Keratinocyte (primary cell): Measurements from ENCODE around the gene LAYN. TPM values are rescaled to one million over a fixed set of nuclear protein-coding genes. Genes with fewer than 3 reads are reported as not detected.

Experiments
- DNase-seq: peaks from one replicate; pipeline ENCODE4 v3.0.0-alpha.2; 2011; ENCODE audit warnings: low read depth, missing footprints, low spot score
- FAIRE-seq: peaks from 2 replicates; lab custom pipeline; 2011; peaks lifted over from hg19 to GRCh38; lab: Jason Lieb, UNC
- H2AFZ ChIP-seq: 2 replicates; pipeline ENCODE4 v1.6.0; 2012; ENCODE audit warnings: low read length, control low read depth, inconsistent platforms; ENCODE audit not compliant: control insufficient read depth
- H3K27ac ChIP-seq: 2 replicates; pipeline ENCODE4 v1.5.1; 2011; ENCODE audit warnings: low read length; ENCODE audit not compliant: control insufficient read depth, insufficient read depth
- H3K27me3 ChIP-seq: 3 replicates; pipeline ENCODE4 v1.6.0; 2011; ENCODE audit warnings: low read length; ENCODE audit not compliant: control insufficient read depth, insufficient read depth; ENCODE audit errors: extremely low read depth
- H3K36me3 ChIP-seq, 2 experiments: 2 replicates in 1 of 2; 3 replicates in 1 of 2; pipeline ENCODE4 v1.5.1; 2011; ENCODE audit warnings: low read length in 2 of 2, mild to moderate bottlenecking in 1 of 2; ENCODE audit not compliant: control insufficient read depth in 2 of 2, insufficient read depth in 2 of 2; ENCODE audit errors: extremely low read depth in 1 of 2
- H3K4me1 ChIP-seq: 3 replicates; pipeline ENCODE4 v1.5.1; 2011; ENCODE audit warnings: low read length; ENCODE audit not compliant: control insufficient read depth, insufficient read depth; ENCODE audit errors: extremely low read depth
- H3K4me2 ChIP-seq: 3 replicates; pipeline ENCODE4 v1.6.0; 2011; ENCODE audit warnings: low read depth, low read length; ENCODE audit not compliant: control insufficient read depth, insufficient read depth; ENCODE audit errors: extremely low read depth
- H3K4me3 ChIP-seq, 3 experiments: fragments of 200-600 bp in 1 of 3; sonication (generic) in 1 of 3; 2 replicates in 2 of 3; 3 replicates in 1 of 3; pipeline ENCODE4 v1.5.1; 2011 to 2016; ENCODE audit warnings: low read length in 3 of 3, mild to moderate bottlenecking in 3 of 3, control low read depth in 2 of 3, inconsistent platforms in 1 of 3, low read depth in 1 of 3, mixed read lengths in 1 of 3, mixed run types in 1 of 3, moderate library complexity in 1 of 3; ENCODE audit not compliant: control insufficient read depth in 2 of 3, insufficient read depth in 2 of 3; ENCODE audit errors: extremely low read depth in 1 of 3
- H3K79me2 ChIP-seq: 2 replicates; pipeline ENCODE4 v1.6.0; 2012; ENCODE audit warnings: low read length; ENCODE audit not compliant: control insufficient read depth, insufficient read depth
- H3K9ac ChIP-seq: 3 replicates; pipeline ENCODE4 v1.6.0; 2011; ENCODE audit warnings: low read length; ENCODE audit not compliant: control insufficient read depth, insufficient read depth; ENCODE audit errors: extremely low read depth
- H3K9me1 ChIP-seq: 3 replicates; pipeline ENCODE4 v1.6.0; 2011; ENCODE audit warnings: low read length; ENCODE audit not compliant: control insufficient read depth, insufficient read depth; ENCODE audit errors: extremely low read depth
- H3K9me3 ChIP-seq: 2 replicates; pipeline ENCODE4 v1.5.1; 2012; ENCODE audit warnings: low read depth, low read length; ENCODE audit not compliant: control insufficient read depth
- H4K20me1 ChIP-seq: 3 replicates; pipeline ENCODE4 v1.6.0; 2011; ENCODE audit warnings: low read length; ENCODE audit not compliant: control insufficient read depth, insufficient read depth; ENCODE audit errors: extremely low read depth
- EZH2 ChIP-seq: IDR thresholded peaks from one replicate; pipeline ENCODE4 v1.6.1; 2012; ENCODE audit warnings: inconsistent platforms, mild to moderate bottlenecking, low read length, moderate library complexity
- dilution Hi-C: fragments of 300-500 bp; cut with MboI; formaldehyde crosslinking; loops from one replicate; pipeline ENCODE4 v1.7.0; 2020; ENCODE audit warnings: low sequenced_read_pairs; ENCODE audit not compliant: extremely low pct_ligation_motif_present
- polyA plus RNA-seq, 5 experiments: library from polyadenylated mRNA; depleted of rRNA in 3 of 5; stranded (reverse) in 3 of 5; stranded (forward) in 1 of 5; unstranded in 1 of 5; fragments of >200 nt; gene quantifications; 1 replicate in 1 of 5; 2 replicates in 3 of 5; 3 replicates in 1 of 5; pipeline versions ENCODE4 v1.2.1 to v1.2.3, GENCODE V29; 2011 to 2012; ENCODE audit warnings: missing spikeins in 2 of 5, low read depth in 1 of 5, low replicate concordance in 1 of 5
- TF ChIP-seq, protein P1 (sequence below), 3 experiments: IDR thresholded peaks in 1 of 3; conservative IDR thresholded peaks in 1 of 3; optimal IDR thresholded peaks in 1 of 3; 2 replicates in 2 of 3; 3 replicates in 1 of 3; pipeline versions ENCODE3 to v1.5.1; 2011; ENCODE audit warnings: low read length in 3 of 3, mild to moderate bottlenecking in 3 of 3, moderate library complexity in 2 of 3, control low read depth in 1 of 3, inconsistent platforms in 1 of 3; ENCODE audit not compliant: insufficient read depth in 2 of 3; ENCODE audit errors: extremely low read depth in 1 of 3

Gene LAYN
- polyA plus RNA-seq, 1 donor (not counting 4 experiments of a cell fraction or from before 2014, with no cell fraction given): 1.1 TPM

DNA sequence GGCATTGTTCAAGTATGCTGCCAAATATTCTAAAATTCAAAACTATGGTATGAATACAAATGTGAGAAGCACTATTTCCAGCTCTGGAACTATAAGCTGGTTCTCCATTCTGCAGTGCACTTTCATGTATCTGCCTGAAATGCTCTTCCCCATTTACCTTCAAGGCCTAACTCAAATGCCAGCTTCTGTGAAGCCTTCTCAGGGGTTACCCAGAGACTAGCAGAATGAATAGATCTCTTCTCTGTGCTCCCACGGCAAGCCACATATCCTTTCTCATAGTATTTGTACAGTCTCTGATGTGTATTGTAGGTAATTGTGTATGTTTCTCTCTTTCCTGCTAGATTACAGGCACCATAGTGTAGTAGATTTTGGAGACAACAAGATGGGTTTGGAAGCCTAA lies 21.9 kb upstream of the LAYN start:
- dilution Hi-C loops: no loop called here
- H3K9ac ChIP-seq: no peak overlapping the region
- DNase-seq (no peak), FAIRE-seq (no peak)
- no peaks in the 10 kb centered on the region for H3K79me2 ChIP-seq
- H3K27me3 ChIP-seq: no peaks in the 10 kb centered on the region
- no peak overlapping the region for H2AFZ ChIP-seq
- no peaks in the 10 kb centered on the region for H3K36me3 ChIP-seq
- no peak overlapping the region for H3K27ac ChIP-seq
- H3K4me1 ChIP-seq: peaks cover 15% of the 10 kb centered on the region
- no peak overlapping the region for H3K4me2 ChIP-seq
- H3K4me3 ChIP-seq: no peak overlapping the region
- TF ChIP-seq, protein P1, sequence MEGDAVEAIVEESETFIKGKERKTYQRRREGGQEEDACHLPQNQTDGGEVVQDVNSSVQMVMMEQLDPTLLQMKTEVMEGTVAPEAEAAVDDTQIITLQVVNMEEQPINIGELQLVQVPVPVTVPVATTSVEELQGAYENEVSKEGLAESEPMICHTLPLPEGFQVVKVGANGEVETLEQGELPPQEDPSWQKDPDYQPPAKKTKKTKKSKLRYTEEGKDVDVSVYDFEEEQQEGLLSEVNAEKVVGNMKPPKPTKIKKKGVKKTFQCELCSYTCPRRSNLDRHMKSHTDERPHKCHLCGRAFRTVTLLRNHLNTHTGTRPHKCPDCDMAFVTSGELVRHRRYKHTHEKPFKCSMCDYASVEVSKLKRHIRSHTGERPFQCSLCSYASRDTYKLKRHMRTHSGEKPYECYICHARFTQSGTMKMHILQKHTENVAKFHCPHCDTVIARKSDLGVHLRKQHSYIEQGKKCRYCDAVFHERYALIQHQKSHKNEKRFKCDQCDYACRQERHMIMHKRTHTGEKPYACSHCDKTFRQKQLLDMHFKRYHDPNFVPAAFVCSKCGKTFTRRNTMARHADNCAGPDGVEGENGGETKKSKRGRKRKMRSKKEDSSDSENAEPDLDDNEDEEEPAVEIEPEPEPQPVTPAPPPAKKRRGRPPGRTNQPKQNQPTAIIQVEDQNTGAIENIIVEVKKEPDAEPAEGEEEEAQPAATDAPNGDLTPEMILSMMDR (optimal IDR thresholded peaks at IDR 0.05 in 1 of 3, IDR thresholded peaks at IDR 0.05 in 1 of 3, conservative IDR thresholded peaks at IDR 0.05 in 1 of 3; ENCODE audit: extremely low read depth in 1 of 3, insufficient read depth in 2 of 3, low read length in 3 of 3): no peak
- TF ChIP-seq EZH2: no peak
- H3K9me3 ChIP-seq: no peaks in the 10 kb centered on the region
- H4K20me1 ChIP-seq: no peaks in the 10 kb centered on the region
- no peaks in the 10 kb centered on the region for H3K9me1 ChIP-seq

DNA sequence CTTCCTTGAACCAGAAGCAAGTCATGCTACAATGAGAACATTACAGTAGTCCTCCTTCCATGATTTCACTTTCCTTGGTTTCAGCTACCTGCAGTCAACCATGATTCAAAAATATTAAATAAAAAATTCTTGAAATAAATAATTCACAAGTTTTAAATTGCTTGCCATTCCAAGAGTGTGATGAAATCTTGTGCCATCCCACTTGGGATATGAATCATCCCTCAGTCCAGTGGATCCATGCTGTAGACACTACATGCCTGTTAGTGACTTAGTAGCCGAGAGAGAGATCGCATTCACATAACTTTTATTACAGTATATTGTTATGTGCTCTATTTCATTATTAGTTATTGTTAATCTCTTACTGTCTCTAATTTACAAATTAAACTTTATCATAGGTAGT lies 20.0 kb upstream of the LAYN start:
- Histone ChIP-seq H3K9me1 (no peaks in the 10 kb centered on the region), H4K20me1 (no peaks in the 10 kb centered on the region), H2AFZ (no peak overlapping the region), H3K9me3 (no peaks in the 10 kb centered on the region), H3K9ac (no peak overlapping the region), H3K79me2 (no peaks in the 10 kb centered on the region), H3K4me1 (peaks cover 31% of the 10 kb centered on the region), H3K4me2 (no peak overlapping the region), H3K4me3 (no peak overlapping the region), H3K27ac (peak overlapping the region; percentile 29), H3K36me3 (no peaks in the 10 kb centered on the region), H3K27me3 (no peaks in the 10 kb centered on the region)
- DNase-seq: no peak
- dilution Hi-C loops: no loop called here
- FAIRE-seq: no peak
- no peak for TF ChIP-seq EZH2
- TF ChIP-seq, protein P1 (optimal IDR thresholded peaks at IDR 0.05 in 1 of 3, IDR thresholded peaks at IDR 0.05 in 1 of 3, conservative IDR thresholded peaks at IDR 0.05 in 1 of 3; ENCODE audit: extremely low read depth in 1 of 3, insufficient read depth in 2 of 3, low read length in 3 of 3): no peak
